ENCODE measurements around the gene SYNRG. TPM values are rescaled to one million over a fixed set of nuclear protein-coding genes. Genes with fewer than 3 reads are reported as not detected.

Gene SYNRG
- polyA plus RNA-seq, 2 of the 4 experiments (the other 2 are of a cell fraction), result 13.1 to 17.4 TPM

GRCh38 chr17:37494401-37494831 is 114.8 kb downstream of the SYNRG start:
- CTCF ChIA-PET, result interaction anchor here (0.8 to 1.7 kb wide), 8 partner anchors 10 to 120 kb away, joined by 3 to 8 read pairs (median 4); no protein-coding TSS in a partner anchor
- no peak overlapping the region for H3K4me2 ChIP-seq
- ATAC-seq (no peak), FAIRE-seq (no peak), DNase-seq (ENCODE audit: low read depth in 1 of 2, low spot score in 1 of 2) (no peak)
- POLR2A ChIA-PET, result no interaction called here
- H3K4me1 ChIP-seq, result peaks cover 35% of the 10 kb centered on the region
- H3K9me3 ChIP-seq, result no peaks in the 10 kb centered on the region
- TF ChIP-seq CEBPB (IDR thresholded peaks at IDR 0.05), result peak; percentile 87 to 94
- no peak for TF ChIP-seq POLR2A (IDR thresholded peaks at IDR 0.05; ENCODE audit: low read length)
- no peak for TF ChIP-seq CHD2 (IDR thresholded peaks at IDR 0.05; ENCODE audit: low read length, partially characterized antibody)
- no peak overlapping the region for H3K27ac ChIP-seq
- 70% methylated on average over 3 of the region's 3 CpGs for WGBS (ENCODE audit: missing lambda C conversion rate)
- no peak overlapping the region for H3K4me3 ChIP-seq

- whole genome bisulfite sequencing (ENCODE audit: missing lambda C conversion rate), result 90% methylated on average over 2 of the region's 2 CpGs
- CTCF ChIA-PET, result interaction anchor here (1.4 to 1.5 kb wide), 2 partner anchors 11 to 13 kb away, joined by 4 to 8 read pairs; no protein-coding TSS in a partner anchor
- peaks cover 35% of the 10 kb centered on the region for H3K4me1 ChIP-seq
- no peak overlapping the region for H3K4me2 ChIP-seq
- H3K27ac ChIP-seq, result no peak overlapping the region
- ATAC-seq, result no peak
- H3K9me3 ChIP-seq, result no peaks in the 10 kb centered on the region
- POLR2A ChIA-PET, result no interaction called here
- H3K4me3 ChIP-seq, result no peak overlapping the region
- no peak for FAIRE-seq
- TF ChIP-seq RARB (CRISPR knock-in tag; IDR thresholded peaks at IDR 0.05) (no peak), REST (IDR thresholded peaks at IDR 0.05) (no peak), ZSCAN20 (CRISPR knock-in tag; IDR thresholded peaks at IDR 0.05) (no peak), RCOR1 (IDR thresholded peaks at IDR 0.05; ENCODE audit: low read depth, low read length) (no peak), NFE2L2 (conservative IDR thresholded peaks at IDR 0.05; ENCODE audit: low read length) (no peak), RNF2 (IDR thresholded peaks at IDR 0.05; ENCODE audit: borderline replicate concordance, low read depth) (no peak), MAFK (IDR thresholded peaks at IDR 0.05; ENCODE audit: partially characterized antibody) (no peak), ZNF302 (CRISPR knock-in tag; IDR thresholded peaks at IDR 0.05) (no peak), TP53 (CRISPR knock-in tag; IDR thresholded peaks at IDR 0.05) (no peak), NR3C1 (IDR thresholded peaks at IDR 0.05) (no peak), CTCF (IDR thresholded peaks at IDR 0.05) (no peak), CHD2 (IDR thresholded peaks at IDR 0.05; ENCODE audit: low read length, partially characterized antibody) (no peak), ESRRA (IDR thresholded peaks at IDR 0.05; ENCODE audit: borderline replicate concordance, low read length) (no peak), EHMT2 (IDR thresholded peaks at IDR 0.05; ENCODE audit: low read depth) (no peak)
- TF ChIP-seq, protein P1, sequence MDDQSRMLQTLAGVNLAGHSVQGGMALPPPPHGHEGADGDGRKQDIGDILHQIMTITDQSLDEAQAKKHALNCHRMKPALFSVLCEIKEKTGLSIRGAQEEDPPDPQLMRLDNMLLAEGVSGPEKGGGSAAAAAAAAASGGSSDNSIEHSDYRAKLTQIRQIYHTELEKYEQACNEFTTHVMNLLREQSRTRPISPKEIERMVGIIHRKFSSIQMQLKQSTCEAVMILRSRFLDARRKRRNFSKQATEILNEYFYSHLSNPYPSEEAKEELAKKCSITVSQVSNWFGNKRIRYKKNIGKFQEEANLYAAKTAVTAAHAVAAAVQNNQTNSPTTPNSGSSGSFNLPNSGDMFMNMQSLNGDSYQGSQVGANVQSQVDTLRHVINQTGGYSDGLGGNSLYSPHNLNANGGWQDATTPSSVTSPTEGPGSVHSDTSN (IDR thresholded peaks at IDR 0.05), result no peak
- no peak for DNase-seq (ENCODE audit: low read depth in 1 of 2, low spot score in 1 of 2)
Measured at GRCh38 chr17:37493249-37494027, 115.8 kb downstream of the SYNRG start.

Measured in A549 (cell line).